Renal cortex interstitium (tissue), 11 donors: Measurements from ENCODE around the gene TUBB1. TPM values are rescaled to one million over a fixed set of nuclear protein-coding genes. Genes with fewer than 3 reads are reported as not detected.

ENCODE experiments used
- DNase-seq, 11 donors: peaks; one replicate each; pipeline ENCODE4 v3.0.0-alpha.2; 2013; ENCODE audit warnings: low read depth in 9 of 11, low spot score in 4 of 11; ENCODE audit errors: extremely low read depth in 1 of 11
- polyA plus RNA-seq, 3 donors: library from polyadenylated mRNA; unstranded; fragments of 120-200 nt; gene quantifications; one replicate each; pipeline ENCODE4 v1.2.1, GENCODE V29; 2013; ENCODE audit not compliant: insufficient read length in 3 of 3

Gene TUBB1
- polyA plus RNA-seq, 3 donors: 1.9 to 3.2 (median 2.9) TPM

DNA sequence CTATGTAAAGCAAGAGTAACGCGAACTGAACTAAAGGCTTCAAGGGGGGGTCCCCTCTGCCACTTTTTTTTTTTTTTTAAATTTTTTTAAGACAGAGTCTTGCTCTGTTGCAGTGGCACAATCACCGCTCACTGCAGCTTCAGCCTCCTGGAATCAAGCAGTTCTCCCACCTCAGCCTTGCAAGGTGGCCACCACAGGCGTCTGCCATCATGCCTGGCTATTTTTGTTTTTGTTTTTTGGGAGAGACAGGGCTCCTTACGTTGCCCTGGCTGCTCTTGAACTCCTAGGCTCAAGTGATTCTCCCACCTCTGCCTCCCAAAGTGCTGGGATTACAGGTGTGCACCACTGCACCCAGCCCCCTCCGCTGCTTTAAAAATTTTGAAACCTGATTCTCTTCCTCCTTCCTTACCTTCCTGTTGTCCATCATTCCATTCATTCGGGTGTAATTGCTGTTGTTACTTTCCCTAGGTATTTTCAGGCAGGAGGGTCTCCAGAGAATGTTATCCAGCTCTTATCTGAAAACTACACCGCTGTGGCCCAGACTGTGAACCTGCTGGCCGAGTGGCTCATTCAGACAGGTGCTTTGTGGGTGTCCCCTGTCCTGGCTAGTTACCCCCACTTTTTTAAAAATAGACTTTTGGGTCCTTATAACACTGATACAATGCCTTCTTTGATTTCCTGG lies 32.8 kb upstream of the TUBB1 start:
- DNase-seq: no peak

DNA sequence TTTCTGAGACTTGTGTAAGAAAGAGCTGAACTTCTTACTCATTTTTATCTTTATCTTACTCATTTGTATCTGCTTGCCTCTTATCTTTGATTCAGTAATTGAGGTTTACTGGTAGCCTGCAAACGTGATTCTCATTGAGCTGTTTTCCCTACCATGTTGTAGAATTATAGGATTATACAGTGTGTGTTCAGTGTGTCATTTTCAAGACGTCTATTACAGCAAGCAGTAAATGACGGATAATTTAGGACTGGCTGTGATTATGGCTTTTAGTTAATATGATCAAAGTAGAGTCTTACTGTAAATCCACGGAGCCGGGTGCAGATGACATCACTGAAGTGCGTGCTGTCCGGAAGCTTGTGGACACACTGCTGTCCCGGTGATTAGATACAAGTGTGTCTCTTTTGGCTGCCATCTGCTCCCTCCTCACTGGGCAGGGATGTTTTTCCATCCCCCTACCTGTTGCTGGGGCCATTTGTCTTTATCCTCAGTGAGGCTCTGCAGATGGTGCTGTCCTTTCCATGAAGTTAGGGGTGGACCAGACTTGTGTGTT lies 32.2 kb upstream of the TUBB1 start:
- DNase-seq: no peak

DNA sequence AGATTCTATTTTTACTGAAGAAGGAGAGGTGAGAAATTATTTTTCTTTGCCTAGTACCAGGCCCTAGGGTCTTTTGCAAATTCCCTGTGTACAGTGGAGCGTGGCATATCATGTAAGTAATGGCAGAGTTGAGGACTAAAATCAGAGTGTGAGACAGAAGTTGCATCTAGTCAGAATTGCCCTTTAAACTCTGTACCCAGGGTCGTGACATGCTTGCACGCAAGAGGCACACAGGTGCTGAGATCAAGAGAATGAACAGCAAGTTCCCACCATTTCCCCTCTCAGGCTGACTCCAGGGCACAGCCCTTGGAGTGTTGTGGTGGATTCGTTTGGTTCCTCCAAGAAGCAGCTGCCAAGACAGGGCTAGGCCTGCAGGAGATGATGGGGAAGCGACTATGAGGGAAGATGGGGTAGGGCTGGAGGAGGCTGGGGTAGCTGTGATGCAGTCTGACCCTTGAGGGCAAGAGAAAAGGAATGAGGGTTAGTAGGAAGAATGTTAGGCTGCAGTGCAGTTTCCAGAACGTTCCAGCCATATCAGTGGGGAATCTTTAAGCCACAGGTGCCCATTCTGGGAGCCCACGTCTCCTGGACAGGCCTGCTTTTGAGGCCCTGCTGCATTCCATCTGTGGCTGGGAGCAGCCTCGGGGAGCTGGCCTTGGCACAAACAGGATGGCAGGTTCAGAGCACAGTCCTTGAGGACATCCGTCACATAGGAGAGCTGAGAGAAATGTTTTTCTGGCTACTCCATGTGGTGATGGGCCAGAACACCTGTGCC lies 31.3 kb upstream of the TUBB1 start:
- no peak for DNase-seq

DNA sequence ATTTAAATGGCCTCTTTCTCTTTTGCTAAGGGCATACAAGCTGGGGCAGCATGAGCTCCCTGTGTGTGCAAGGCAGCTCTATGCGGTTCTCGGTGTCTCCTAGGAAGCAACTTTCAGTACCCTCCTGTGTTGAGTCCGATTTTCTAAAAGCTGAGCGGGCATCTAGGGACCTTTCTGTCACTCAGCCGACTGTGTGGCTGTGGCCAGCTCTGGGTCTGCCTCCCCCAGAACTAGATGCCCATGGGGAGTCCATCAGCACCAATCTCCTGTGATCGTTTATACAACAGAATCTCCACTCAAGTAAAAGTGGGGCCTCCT lies 30.7 kb upstream of the TUBB1 start:
- DNase-seq: no peak

DNA sequence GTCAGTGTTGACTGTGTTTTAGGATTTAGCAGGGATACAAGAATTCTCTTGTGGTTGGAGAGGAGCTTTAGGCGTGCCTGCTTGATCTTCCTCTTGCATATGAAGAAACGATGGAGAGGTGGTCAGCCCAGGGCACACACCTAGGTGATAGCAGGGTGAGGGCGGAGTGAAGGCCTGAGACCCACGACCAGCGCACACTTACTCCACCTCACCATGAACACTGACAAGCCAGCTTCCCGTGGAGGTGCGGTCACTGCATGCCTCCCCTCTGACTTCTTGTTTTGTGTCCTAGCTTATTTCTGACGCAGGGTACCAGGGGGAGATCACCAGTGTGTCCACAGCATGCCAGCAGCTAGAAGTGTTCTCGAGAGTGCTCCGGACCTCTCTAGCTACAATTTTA lies 30.0 kb upstream of the TUBB1 start:
- DNase-seq: no peak

DNA sequence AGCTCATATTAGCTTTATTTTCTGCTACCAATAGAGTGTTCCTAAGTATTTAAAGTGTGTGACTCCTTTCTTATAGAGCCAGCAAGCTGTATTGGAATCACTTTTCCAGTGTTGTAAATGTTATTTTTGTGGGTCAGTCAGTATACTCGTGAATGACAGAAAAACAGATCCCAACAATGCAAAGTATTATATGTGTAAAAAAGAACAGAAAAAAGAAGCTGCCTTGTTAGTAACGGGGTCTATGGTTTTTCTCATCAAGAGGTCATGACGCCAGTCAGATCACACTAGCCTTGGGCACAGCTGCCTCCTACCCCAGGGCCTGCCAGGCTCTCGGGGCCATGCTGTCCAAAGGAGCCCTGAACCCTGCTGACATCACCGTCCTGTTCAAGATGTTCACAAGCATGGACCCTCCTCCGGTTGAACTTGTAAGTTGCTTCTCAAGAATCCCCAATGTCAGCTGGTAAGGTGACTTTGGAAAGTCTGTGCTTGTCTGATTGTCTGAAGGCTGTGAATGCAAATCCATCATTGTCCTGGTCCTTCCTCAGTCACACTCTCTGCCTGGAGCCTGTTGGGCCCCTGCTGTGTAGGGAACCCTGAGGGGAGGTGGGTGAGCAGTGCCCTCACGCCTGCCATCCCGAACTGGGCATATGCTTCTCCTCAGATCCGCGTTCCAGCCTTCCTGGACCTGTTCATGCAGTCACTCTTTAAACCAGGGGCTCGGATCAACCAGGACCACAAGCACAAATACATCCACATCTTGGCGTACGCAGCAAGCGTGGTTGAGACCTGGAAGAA lies 28.4 kb upstream of the TUBB1 start:
- no peak for DNase-seq

DNA sequence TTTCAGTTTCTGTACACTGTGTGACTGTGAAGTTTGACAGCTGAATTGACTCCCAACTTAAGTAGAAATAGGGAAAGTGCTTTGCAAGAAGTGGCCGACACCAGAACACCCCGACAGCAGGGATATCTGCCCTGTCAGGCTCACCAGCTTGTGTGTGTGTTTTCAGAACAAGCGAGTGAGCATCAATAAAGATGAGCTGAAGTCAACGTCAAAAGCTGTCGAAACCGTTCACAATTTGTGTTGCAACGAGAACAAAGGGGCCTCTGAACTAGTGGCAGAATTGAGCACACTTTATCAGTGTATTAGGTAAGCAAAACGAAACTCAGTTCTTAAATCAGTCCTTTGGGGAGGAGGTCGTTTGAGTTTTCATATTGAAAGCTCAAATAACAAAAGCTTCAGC lies 27.5 kb upstream of the TUBB1 start:
- no peak for DNase-seq

DNA sequence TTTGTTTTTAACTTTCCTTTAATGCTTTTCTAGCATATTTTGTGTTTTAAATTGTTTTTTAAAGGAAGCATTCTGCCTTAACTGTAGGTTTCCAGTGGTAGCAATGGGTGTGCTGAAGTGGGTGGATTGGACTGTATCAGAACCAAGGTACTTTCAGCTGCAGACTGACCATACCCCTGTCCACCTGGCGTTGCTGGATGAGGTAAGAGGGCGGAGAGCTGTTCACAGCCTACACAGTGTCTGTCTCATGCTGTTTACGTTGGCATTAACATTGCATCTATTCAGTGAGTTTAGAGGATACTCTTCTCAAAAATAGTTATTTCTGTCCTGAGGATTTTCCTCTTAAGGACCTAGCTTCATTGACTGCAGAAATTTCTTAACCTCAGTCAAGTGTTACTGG lies 26.3 kb upstream of the TUBB1 start:
- DNase-seq: no peak

DNA sequence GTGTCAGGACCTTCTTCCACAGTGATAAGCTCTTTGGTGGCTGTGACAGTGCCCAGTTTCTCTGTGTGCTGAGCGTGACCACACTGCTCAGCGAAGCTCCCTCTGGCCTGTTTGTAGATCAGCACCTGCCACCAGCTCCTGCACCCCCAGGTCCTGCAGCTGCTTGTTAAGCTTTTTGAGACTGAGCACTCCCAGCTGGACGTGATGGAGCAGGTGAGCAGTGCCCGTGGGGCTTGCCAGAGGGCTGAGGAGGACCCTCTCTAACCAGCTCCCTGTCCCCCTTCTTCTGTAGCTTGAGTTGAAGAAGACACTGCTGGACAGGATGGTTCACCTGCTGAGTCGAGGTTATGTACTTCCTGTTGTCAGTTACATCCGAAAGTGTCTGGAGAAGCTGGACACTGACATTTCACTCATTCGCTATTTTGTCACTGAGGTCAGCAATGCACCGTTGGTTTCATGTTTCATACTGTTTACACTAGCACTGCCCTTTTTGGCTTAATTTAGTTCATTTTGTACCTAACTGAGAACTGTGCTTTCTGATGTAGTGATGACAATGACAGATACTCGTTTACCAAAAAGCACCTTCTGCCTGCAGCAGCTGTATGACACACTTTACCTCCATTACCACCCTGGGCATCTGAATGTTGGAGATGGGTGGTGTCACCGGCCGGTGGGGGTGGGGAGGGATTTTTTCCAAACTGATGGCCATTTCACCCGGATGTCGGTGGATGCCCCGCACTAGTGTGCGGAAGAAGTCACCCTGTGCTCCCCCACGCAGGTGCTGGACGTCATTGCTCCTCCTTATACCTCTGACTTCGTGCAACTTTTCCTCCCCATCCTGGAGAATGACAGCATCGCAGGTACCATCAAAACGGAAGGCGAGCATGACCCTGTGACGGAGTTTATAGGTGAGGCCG lies 25.6 kb upstream of the TUBB1 start:
- DNase-seq: no peak

DNA sequence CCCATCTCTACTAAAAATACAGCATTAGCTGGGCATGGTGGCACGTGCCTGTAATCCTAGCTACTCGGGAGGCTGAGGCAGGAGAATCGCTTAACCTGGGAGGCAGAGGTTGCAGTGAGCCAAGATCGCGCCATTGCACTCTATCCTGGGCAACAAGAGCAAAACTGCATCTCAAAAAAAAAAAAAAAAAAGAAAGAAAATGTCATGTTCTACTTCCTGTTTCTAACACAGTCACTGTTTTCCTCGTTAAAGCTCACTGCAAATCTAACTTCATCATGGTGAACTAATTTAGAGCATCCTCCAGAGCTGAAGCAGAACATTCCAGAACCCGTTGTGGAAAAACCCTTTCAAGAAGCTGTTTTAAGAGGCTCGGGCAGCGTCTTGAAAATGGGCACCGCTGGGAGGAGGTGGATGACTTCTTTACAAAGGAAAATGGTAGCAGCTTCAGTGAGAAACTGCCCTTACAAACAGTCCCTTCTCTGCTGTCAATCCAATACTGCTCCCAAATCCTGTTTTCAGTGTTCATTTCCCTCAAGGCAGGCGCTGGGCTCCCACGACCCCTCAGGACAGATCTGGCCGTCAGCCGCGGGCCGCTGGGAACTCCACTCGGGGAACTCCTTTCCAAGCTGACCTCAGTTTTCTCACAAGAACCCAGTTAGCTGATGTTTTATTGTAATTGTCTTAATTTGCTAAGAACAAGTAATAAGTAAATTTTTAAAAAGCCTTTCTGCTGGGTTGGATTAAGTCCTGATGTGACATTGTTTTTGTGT lies 24.7 kb upstream of the TUBB1 start:
- no peak for DNase-seq

DNA sequence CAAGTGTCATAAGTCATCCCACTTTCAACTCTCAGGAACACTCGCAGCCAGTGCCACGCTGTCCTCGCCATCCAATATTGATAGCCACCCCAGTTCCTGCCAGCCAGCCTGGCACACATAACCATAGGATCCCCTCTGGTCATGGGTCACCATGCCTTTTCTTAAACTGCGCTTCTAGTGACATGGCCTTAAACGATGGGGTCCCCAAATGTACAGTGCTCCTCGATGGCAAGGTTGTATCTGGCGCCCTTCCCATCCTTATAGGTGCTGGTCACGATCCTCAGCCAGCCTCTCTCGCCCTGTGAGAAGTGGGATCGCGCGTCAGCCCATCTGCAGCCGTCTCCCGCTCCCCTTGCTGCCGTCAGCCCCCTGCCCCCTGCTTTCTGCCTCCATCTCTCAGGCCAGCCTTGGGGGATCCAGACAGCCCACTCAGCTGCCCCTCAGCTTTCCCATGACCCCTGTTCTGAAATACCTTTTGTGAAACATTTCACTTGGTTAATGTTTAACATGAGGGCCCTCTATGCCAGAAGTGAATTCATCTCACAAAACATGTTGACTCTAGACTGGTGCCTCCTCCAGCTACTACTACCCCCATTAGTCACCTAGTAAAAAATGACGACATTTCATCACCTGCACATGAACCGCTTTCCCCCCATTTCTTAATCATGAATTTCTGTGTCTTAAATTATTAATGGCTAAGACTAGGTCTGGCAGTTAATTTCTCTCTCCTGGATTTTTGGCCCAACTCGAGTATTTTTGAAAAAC lies 23.6 kb upstream of the TUBB1 start:
- DNase-seq: peak in 2 of 11 donors; percentile 30 to 57

DNA sequence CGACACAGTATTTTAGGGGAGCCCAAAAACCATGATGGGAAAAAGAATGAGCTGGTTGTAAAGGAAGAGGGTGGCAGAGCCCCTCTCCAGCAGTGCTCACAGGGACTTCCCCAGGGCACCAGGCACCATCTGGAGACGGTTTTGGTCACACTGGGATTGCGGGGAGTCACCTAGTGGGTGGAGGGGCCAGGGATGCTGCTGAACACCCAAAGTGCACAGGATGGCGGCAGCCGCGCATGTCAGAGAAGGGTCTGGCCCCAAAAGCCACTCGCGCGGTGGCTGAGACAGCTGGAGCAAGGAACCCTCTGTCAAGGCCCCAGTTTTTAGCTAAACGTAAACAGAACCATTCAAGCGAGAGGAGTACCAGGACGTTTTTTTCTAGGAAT lies 23.0 kb upstream of the TUBB1 start:
- no peak for DNase-seq

DNA sequence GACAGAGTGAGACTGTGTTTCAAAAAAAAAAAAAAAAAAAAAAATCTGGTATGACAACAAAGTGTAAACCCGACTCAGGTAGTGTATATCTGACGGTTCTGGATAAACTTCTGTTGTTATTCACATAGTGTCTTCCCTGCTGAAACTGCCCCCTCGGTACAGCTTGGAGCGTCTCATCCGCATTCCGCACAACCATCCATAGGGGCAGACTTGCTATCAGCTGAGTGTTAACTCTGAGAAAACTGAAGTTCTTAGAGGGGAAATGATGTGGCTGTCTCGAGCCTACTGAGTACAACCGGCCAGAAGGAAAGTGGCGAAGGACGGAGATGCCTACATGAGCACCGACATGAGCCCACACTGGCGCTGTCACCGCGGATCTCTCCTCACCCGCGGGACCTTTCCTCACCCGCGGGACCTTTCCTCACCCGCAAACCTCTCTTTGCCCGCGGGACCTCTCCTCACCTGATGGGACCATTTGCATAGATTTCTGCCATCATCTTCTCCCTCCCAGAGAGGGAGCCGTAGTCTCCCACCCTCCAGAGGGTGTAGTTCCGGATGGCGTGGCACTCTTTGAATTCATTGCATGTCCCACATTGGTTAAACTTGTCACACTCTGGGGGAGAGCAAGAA lies 22.0 kb upstream of the TUBB1 start:
- DNase-seq: no peak

DNA sequence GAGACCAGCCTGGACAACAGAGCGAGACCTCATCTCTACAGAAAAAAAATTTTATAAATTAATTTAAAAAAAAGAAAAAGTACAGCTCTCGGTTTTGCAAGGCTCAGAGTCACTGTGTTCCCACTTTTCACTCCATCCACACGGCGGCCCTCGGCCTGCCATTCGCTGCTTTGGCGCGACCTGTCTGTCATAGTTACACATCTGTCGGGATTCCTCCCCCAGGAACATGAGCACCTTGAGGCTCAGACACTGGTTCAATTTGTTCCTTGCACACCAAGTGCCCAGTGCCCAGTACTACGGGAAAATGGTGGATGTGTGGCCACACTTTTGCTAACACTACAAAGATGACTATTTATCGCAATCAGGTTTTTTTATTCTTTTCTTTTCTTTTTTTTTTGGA lies 20.6 kb upstream of the TUBB1 start:
- DNase-seq: no peak

DNA sequence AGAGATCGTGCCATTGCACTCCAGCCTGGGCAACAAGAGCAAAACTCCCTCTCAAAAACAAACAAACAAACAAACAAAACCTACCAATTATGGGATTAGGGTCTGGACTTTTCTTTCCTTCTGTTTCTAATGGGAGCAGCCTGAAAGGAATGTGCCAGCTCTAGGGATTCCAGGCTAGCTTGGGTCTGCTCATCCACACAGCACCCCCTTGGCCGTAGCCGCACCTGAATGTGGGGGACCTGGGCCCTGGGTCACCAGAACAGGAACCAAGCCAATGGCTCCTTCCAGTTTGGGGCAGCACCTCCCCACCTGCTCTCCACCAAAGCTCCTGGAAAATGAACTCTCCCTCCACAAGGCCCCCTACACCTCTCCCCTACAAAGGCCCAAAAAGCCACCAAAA lies 18.9 kb upstream of the TUBB1 start:
- no peak for DNase-seq

DNA sequence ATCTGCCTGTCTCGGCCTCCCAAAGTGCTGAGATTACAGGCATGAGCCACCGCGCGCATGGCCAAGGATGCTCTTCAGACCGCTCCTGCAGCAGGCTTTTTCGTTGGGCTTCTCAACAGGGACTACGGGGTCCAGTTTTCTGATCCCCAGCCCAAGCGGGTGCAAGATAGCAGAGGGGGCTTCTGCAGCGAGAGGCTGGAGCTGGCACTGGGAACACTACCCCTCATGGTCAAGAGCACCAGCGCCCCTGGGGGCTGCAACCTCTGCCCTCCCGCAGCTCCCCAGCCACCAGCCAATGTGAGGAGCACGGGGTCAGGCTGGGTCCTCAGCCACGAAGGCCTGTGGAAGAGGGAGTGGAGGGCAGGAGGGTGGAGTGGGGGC lies 18.2 kb upstream of the TUBB1 start:
- no peak for DNase-seq

DNA sequence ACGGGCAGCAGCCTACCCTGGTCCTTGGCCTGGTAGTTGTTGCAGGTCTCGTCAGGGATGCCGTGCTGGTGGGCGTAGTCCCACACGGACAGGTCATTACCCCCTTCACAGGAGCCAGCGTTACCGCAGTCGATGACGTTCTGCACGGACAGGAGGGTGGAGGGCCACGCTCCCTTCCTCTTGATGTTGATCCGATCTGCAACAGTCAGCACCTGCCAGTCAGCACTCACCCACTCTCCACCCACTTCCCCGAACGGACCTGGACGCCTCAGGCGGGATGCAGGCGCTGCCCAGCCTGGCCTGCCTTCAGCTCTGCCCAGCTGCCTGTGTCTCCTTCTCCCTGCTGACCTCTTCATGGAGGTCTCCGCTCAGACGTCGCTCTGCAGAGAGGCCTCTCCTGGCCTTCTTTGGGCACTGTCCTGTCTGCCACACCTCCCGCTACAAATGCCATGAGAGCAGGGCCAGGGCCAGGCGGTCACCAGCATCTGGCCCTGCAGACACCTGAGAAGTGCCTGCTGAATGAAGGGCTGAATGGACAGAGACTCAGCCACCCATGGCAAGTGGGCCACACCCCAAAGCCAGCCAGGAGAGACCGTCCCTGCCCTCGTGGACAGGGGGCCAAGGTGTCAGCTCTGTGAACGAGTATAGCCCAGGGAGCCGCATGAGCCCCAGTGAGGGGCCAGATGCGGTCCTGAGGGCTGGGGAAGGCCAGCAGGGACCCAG lies 17.6 kb upstream of the TUBB1 start:
- no peak for DNase-seq
